Osteoblast (primary cell): ENCODE measurements around the gene ZSCAN29. TPM values are rescaled to one million over a fixed set of nuclear protein-coding genes. Genes with fewer than 3 reads are reported as not detected.

Source experiments
- DNase-seq: peaks from one replicate; pipeline ENCODE4 v3.0.0; 2011; ENCODE audit warnings: low spot score, mixed read lengths; ENCODE audit not compliant: insufficient read length; ENCODE audit errors: missing footprints
- H2AFZ ChIP-seq: 2 replicates; pipeline ENCODE4 v1.6.0; 2011; ENCODE audit warnings: mild to moderate bottlenecking, low read length
- H3K27ac ChIP-seq: 2 replicates; pipeline ENCODE4 v1.5.1; 2011; ENCODE audit warnings: mild to moderate bottlenecking, low read depth, low read length, moderate library complexity
- H3K27me3 ChIP-seq: 2 replicates; pipeline ENCODE4 v1.6.0; 2012; ENCODE audit warnings: mild to moderate bottlenecking, control low read depth, inconsistent platforms, low read length, moderate library complexity; ENCODE audit not compliant: insufficient read depth
- H3K36me3 ChIP-seq: 2 replicates; pipeline ENCODE4 v1.5.1; 2011; ENCODE audit warnings: mild to moderate bottlenecking, low read length, control low read depth, moderate library complexity; ENCODE audit not compliant: insufficient read depth
- H3K4me1 ChIP-seq: 2 replicates; pipeline ENCODE4 v1.5.1; 2011; ENCODE audit warnings: mild to moderate bottlenecking, low read length, control low read depth, moderate library complexity; ENCODE audit not compliant: insufficient read depth
- H3K4me2 ChIP-seq: 2 replicates; pipeline ENCODE4 v1.6.0; 2011; ENCODE audit warnings: mild to moderate bottlenecking, low read length; ENCODE audit not compliant: insufficient read depth
- H3K4me3 ChIP-seq: fragments of 200-600 bp; sonication (generic); 3 replicates; pipeline ENCODE4 v1.5.1; 2012; ENCODE audit warnings: mild to moderate bottlenecking, low read length, inconsistent platforms; ENCODE audit not compliant: insufficient read depth
- H3K79me2 ChIP-seq: 2 replicates; pipeline ENCODE4 v1.6.0; 2012; ENCODE audit warnings: mild to moderate bottlenecking, low read length, control low read depth, inconsistent platforms; ENCODE audit not compliant: insufficient read depth
- H3K9me3 ChIP-seq: 2 replicates; pipeline ENCODE4 v1.5.1; 2011; ENCODE audit warnings: low read depth, low read length, control low read depth
- H4K20me1 ChIP-seq: 2 replicates; pipeline ENCODE4 v1.6.0; 2012; ENCODE audit warnings: mild to moderate bottlenecking, low read length, control low read depth; ENCODE audit not compliant: insufficient read depth
- CTCF ChIP-seq: IDR thresholded peaks from 2 replicates; pipeline ENCODE4 v1.5.1; 2011; ENCODE audit warnings: mild to moderate bottlenecking, low read depth, low read length, moderate library complexity; ENCODE audit errors: extremely low read depth
- total RNA-seq: library from RNA; depleted of rRNA; stranded (reverse); fragments of >200 nt; gene quantifications from 2 replicates; pipeline ENCODE4 v1.2.3, GENCODE V29; 2012

Gene ZSCAN29
- total RNA-seq, 1 donor: 33.7 TPM

GRCh38 chr15:43318990-43319771 lies 51.7 kb downstream of the ZSCAN29 start:
- Histone ChIP-seq H3K27me3 (peaks cover 31% of the 10 kb centered on the region), H2AFZ (no peak overlapping the region), H3K4me1 (no peaks in the 10 kb centered on the region), H4K20me1 (no peaks in the 10 kb centered on the region), H3K4me2 (no peak overlapping the region), H3K9me3 (peaks cover 2% of the 10 kb centered on the region), H3K36me3 (no peaks in the 10 kb centered on the region), H3K4me3 (no peak overlapping the region), H3K27ac (no peak overlapping the region), H3K79me2 (no peaks in the 10 kb centered on the region)
- no peak for DNase-seq
- no peak for TF ChIP-seq CTCF

- no peak overlapping the region for H3K4me3 ChIP-seq
- no peak overlapping the region for H3K4me2 ChIP-seq
- no peak overlapping the region for H3K27ac ChIP-seq
- H3K4me1 ChIP-seq: no peaks in the 10 kb centered on the region
- no peaks in the 10 kb centered on the region for H4K20me1 ChIP-seq
- no peak for TF ChIP-seq CTCF
- H3K27me3 ChIP-seq: peaks cover 33% of the 10 kb centered on the region
- H3K79me2 ChIP-seq: no peaks in the 10 kb centered on the region
- DNase-seq: no peak
- H3K9me3 ChIP-seq: peaks cover 4% of the 10 kb centered on the region
- no peaks in the 10 kb centered on the region for H3K36me3 ChIP-seq
- no peak overlapping the region for H2AFZ ChIP-seq
Observed at GRCh38 chr15:43317566-43318184, 53.2 kb downstream of the ZSCAN29 start.

GRCh38 chr15:43316971-43317346 lies 53.9 kb downstream of the ZSCAN29 start:
- Histone ChIP-seq H3K36me3 (no peaks in the 10 kb centered on the region), H3K4me3 (no peak overlapping the region), H3K4me1 (no peaks in the 10 kb centered on the region), H3K9me3 (peaks cover 4% of the 10 kb centered on the region), H2AFZ (no peak overlapping the region), H3K4me2 (no peak overlapping the region), H3K27me3 (peaks cover 33% of the 10 kb centered on the region), H3K27ac (no peak overlapping the region), H3K79me2 (no peaks in the 10 kb centered on the region), H4K20me1 (no peaks in the 10 kb centered on the region)
- no peak for TF ChIP-seq CTCF
- no peak for DNase-seq

GRCh38 chr15:43316016-43316970 lies 54.5 kb downstream of the ZSCAN29 start:
- H3K4me2 ChIP-seq: no peak overlapping the region
- DNase-seq: no peak
- H3K4me3 ChIP-seq: no peak overlapping the region
- H3K9me3 ChIP-seq: peaks cover 4% of the 10 kb centered on the region
- no peak overlapping the region for H2AFZ ChIP-seq
- TF ChIP-seq CTCF: no peak
- no peaks in the 10 kb centered on the region for H3K79me2 ChIP-seq
- no peaks in the 10 kb centered on the region for H3K36me3 ChIP-seq
- H3K27ac ChIP-seq: no peak overlapping the region
- no peaks in the 10 kb centered on the region for H3K4me1 ChIP-seq
- H4K20me1 ChIP-seq: no peaks in the 10 kb centered on the region
- H3K27me3 ChIP-seq: peaks cover 37% of the 10 kb centered on the region
